Vagina (tissue), 2 donors: ENCODE measurements around the gene ETV5.

Experiments
- CTCF ChIP-seq, 3 experiments: fragments of 450-650 bp in 2 of 3; fragments of 200-600 bp in 1 of 3; sonication (generic) in 1 of 3; IDR thresholded peaks; one replicate each; pipeline ENCODE4 v1.5.1; 2017 to 2019; ENCODE audit warnings: antibody characterized with exemption in 3 of 3, mild to moderate bottlenecking in 2 of 3, moderate library complexity in 2 of 3
- POLR2AphosphoS5 ChIP-seq, 2 donors: sonication (generic); formaldehyde crosslinking; IDR thresholded peaks; one replicate each; pipeline ENCODE4 v1.9.0; 2017; ENCODE audit warnings: antibody characterized with exemption in 2 of 2, mild to moderate bottlenecking in 2 of 2, low read depth in 1 of 2; ENCODE audit not compliant: insufficient read depth in 1 of 2

- TF ChIP-seq POLR2AphosphoS5 (IDR thresholded peaks at IDR 0.05; ENCODE audit: insufficient read depth in 1 of 2, low read depth in 1 of 2), result no peak
- no peak for TF ChIP-seq CTCF (IDR thresholded peaks at IDR 0.05)
These were observed 13.1 kb upstream of the ETV5 start for GRCh38 chr3:186121968-186122367.
